Hematopoietic multipotent progenitor cell treated with erythropoietin and hydrocortisone succinate and interleukin-3 and kit ligand, for 17 days (in vitro differentiated cells): ENCODE measurements around the gene SLCO2A1.

Experiments
- DNase-seq: peaks from one replicate; pipeline ENCODE4 v3.0.0-alpha.2; 2015; ENCODE audit warnings: low spot score

SLCO2A1 gene

DNA sequence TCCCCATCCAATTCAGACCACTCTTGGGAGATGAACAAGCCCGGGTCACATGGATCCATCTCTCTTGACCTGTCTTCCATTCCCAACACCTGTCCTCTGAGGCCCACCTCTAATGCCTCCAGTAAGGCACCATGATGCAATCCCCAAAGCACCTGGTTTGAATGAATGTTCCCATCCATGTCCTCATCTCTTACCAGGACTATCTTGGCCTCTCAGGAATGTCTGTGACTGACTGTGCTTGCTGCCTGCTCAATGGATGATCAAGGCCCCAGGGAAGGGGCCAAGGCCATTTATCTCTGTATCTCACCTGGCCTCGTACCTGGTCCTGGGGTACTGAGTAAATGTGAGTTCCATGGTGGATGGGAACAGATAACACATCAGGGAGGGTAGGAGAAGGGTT lies 49.7 kb downstream of the SLCO2A1 start:
- no peak for DNase-seq

DNA sequence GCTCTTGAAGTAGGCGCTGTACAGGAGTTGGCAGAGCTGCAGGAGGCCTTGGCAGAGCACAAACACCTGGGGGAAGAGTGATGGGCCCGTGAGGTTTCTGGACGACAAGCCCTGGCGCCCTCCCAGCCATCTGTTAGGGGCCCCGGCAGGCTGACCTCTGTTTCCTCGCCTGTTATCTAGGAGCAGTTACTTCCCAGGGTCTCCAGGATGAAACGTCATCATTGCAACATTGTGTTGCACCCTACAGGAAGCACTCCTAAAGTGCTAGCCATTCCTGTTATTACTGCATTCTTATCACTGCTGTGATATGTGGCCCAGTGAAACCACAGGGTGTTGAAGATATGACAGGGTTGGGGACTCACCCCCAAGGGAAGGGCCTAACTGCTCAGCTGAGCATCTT lies 50.2 kb downstream of the SLCO2A1 start:
- no peak for DNase-seq

DNA sequence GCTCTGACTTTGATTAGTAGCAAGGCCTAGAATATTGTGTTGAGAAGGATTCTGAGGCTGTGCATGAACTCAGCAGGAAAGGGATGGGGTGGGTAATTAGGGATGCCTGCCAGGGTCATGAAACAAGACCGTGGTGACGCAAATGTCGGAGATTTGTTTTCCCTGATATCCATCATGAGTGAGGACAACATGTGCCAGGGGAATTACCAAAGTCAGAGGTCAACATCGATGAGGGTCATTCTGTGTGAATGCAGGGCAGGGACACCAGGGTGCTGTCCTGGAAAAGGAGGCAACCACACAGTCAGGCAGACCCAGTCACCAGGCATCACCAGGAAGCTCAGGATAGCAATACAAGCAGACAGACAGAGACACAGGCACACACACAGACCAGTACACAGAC lies 52.2 kb downstream of the SLCO2A1 start:
- DNase-seq, result no peak

DNA sequence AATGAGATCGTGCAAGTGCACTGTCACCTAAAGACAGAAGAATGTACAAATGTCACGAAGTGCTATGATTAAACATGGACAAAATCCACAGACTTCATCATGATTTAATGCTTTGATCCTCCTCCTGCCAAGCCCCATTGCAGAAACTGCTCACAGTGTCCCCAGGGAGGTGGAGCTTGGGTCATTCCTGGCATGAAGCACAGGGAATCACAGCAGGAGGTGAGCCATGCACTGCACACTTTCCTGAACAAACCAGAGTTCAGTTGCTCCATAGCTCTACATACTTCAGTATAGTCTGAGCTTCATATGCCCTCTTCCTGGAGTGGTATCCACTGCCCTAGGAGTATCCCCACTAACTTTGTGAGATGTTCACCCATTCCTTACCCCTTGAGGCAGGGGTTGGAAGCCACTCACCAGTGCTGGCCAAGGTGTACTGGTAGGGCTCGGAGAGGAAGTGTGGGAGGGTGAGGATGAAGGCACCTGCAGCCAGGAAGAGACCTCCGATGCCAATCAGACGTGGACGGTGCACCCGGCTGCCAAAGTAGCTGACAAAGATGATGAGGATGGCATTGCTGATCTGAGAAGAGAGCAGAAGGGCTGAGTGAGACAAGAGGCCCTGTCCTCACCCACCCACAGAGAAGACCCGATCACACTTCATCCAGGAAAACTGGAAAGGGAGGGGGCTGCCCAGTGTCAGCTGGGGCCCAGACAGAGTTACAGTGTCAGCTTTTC lies 56.3 kb downstream of the SLCO2A1 start:
- no peak for DNase-seq

DNA sequence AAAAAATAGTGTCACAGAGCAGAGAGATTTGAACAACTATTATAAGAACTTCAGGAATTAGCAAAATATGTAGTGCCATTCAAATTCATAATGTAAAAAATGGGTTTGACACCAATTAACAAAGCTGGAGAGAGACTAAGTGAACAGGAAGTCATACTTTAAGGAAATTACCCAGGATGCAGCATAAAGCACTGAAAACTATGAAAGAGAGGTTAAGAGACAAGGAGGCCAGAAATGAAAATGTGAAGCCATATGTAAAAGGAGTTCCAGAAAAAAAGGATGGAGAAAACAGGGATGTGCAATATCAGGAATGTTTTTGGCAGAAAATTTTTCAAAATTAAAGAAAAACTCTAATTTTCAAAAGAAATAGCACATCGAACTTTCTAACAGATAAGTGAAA lies 57.6 kb downstream of the SLCO2A1 start:
- no peak for DNase-seq

DNA sequence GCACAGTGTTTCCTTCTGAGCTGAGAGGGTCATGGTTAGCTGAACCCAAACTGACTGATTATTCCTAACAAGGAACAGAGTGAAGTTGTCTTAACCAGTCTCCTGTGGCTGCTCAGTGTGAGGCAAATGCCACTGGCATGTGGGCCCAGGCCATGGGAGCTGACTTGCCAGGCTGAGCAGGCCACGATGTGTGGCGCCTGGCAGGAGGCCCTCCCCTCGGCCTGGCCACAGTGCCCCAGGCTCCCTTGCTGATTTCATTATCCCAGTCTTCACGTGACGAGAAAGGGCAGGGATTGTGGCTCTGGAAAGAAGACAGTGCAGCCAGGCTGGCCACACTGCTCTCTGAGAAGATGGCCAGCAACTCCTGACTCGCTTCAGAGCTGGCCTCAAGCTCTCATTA lies 58.8 kb downstream of the SLCO2A1 start:
- no peak for DNase-seq

DNA sequence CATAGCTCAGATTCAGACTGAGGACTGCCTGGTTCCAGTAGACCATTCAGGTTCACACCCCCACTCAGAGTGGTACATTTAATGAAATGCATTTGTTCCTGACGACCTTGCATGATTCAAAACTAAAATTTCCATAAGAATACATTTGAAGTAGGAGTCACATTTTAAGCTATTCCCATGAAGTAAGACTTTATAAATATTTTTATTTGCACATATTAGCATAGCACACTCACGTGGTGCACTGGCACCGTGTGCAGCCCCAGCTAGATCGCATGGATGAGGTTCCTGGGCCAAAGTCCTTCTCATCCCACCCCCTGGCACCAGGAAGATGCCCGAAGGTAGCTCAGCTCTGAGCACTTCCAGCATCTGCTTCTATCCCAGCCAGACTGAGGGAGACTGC lies 59.4 kb downstream of the SLCO2A1 start:
- DNase-seq, result no peak

DNA sequence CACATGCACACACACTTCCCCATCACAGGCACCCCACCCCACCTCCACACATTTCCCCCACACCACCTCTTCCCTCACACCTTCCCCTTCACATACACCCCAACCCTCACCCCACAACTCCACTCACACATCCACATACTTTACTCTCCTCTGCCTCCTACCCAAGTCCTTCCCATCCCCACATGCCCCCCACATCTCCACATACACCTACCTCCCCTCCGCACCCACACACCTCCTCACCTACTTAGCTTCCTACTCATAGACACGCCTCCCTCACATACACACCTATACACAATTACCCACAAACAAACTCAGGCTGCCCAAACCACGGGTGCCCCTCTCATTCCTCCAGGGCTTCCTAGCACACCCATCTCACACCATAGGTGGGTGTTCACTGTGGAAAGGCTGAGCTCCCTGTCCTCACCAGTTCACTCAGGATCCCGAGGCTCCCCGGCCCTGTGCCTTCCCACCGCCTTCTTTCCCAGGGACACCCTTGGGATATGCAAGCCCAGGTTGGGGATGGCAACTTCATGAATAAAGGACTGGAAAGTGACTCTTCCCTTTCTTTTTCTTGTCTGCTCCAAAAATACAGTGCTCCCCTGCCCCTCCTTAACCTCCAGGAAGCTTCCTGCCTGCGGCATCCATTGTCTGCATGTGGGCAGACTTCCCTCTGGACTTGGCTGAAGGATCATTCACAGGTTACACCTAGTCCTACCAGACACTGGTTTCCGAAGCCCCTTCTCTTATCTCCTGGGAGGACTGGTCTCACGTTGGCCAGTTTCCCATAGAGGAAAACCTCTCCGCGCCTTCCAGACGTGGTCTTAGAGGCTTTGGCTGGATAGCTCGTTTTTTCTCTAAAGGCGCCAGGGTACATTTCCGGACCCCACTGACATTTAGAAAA lies 61.5 kb downstream of the SLCO2A1 start:
- DNase-seq, result no peak

DNA sequence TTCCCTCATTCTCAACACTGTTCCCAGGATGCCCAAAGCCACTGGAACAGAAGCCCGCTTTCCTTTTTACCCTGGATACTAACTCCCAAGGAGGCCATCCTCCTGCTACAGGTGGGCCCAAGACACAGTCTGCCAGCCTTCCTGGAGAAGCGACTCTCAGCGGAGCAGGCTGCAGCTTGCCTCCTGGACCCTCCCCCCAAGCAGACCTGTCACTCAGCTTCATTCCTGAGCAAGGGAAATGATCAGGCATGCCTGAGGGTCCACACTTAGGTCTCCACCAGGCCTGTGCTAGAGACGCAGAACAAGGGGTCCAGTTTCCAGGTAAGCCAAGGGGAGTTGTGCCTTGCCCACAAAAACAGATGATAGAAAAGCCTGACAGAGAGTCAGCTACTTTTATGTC lies 62.8 kb downstream of the SLCO2A1 start:
- DNase-seq, result no peak

DNA sequence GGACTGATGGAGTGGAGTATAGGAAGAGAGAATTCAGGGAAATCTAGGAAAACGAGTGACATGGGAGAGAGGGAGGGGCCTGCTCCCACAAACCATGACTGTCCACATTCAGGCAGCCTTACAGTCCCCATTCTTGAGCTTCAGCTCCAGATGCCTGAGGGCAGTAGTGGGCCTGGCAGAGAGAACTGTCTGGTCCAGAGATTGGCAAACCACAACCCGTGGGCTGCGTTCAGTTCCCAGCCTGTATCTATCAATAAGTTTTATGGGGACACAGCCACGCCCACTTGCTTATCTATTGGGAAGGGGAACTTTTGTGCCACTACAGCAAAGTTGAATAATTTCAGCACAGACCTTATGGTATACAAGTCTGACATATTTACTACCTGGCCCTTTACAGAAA lies 63.8 kb downstream of the SLCO2A1 start:
- no peak for DNase-seq

DNA sequence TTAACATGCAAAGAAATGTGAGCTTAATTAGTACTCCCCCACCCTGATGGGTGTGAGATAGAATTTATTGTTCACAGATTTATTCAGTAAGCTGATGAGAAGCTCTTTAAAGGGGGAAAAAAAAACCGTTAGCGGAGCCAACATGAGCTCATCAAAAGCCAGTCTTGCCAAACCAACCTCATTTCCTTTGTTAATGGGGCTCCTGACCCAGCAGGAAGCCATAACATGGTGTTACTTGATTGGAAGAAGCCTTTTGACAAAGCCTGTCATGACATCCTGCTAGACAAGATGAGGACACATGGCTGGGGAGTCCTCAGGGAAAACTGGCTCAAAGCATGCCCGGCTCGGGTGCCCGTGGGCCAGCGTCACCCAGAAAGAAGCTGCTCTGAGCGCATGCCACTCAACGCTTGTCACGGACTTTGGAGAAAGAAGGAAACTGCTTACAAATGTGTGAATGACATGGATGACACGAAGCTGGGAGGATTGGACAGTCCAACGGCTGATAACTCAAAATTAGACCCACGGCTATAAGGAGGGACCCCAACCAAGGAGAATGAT lies 64.6 kb downstream of the SLCO2A1 start:
- no peak for DNase-seq

DNA sequence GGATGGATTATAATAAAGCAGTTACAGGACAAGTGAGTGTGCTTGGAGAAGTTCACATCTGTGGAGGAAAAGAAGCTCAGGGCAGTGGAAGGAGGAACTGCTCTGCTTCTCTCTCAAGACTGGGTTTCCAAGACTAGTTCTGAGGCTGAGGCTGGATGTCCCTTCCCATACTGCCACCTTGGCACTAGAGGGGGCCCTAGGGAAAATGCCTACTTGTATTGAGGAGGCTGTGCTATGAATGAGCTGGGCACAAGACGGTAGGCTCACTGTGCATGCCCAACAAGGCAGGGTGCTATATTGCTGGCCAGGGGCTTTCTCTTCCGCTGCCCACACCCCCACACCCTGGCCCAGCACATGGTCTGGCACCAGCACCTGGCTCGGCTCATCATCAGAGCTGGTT lies 65.2 kb downstream of the SLCO2A1 start:
- no peak for DNase-seq

DNA sequence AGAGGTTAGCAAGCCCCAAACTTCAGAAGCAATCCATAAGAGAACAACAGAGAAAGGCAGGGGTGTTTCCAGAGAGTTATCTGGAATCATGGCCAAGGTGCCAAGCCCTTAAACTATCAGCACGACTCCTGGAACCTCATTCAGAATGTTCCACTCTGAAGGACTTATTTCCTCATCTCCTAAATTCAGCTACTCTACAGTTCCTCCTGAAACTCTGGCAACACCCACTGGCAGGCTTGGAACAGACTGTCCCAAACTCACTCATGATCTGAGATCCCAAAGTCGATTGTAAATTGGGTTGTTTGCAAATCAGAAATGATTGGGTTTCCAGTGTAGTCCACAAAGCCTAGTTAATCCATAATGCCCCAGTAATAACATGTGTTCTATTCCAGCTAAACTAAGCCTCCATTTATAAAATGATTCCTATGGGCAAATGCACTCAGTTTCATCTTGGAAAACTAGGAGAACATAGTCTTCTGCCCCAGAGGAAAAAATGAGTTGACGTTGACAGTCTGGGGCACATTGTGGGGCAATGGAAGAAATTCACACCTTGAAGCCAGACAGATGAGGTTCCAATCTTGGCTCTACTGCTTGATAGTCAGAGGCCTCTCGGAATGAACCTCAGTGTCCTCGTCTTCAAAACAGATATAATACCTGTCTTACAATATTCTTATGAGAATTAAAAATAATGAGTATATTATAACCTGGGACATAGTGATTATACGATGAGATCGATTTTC lies 65.9 kb downstream of the SLCO2A1 start:
- no peak for DNase-seq

DNA sequence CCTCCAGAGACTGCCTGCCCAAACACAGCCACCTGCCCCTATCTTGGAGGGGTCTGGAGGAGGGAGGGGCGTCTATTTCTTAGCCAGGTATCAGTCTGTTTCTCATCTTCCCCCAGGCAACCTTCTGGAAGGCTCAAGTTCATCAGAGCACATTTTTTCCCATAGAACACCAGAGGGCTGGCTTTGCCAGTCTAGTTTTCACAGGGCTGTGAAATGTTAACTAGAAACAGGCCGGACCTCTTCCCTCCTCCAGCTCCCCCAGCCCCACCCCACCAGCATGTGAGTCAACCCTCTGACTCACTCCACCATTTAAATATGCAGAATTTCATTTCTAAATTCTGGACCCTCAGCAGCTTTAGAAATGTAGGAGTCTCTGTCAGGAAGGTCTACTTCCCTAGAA lies 66.9 kb downstream of the SLCO2A1 start:
- no peak for DNase-seq

DNA sequence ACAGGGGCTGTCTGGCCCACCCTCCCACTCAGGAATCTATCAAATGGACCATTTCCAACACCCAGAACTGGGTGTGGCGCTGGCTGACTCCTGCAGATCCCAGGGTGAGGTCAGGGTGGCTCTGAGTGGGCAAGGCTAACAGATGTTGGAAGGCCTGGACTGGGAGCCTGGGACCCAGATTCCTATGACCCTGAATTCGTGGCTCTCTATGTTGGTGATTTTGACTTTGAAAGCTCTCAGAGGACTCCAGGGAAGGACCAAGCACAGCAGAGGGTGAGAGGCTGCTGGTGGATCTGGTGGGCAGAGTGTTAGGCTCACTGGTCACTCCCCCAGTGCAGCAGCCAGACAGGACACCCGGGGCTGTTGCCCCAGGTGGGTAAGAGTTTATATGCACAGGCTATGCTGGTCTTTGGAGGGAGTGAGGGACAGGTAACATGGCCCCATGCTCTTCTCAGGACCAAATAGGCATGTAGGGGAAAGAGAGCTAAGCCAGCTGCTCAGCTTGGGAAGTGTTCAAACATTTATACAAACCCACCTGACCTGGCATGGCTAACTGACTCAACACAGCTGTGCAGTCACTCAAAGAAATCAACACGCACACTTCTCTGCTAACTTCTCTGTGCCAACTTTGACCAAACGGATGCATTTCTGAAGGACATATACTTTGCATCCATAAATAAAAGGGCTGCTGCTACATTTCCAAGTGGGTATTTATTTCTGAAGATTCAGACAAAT lies 71.5 kb downstream of the SLCO2A1 start:
- DNase-seq, result no peak

DNA sequence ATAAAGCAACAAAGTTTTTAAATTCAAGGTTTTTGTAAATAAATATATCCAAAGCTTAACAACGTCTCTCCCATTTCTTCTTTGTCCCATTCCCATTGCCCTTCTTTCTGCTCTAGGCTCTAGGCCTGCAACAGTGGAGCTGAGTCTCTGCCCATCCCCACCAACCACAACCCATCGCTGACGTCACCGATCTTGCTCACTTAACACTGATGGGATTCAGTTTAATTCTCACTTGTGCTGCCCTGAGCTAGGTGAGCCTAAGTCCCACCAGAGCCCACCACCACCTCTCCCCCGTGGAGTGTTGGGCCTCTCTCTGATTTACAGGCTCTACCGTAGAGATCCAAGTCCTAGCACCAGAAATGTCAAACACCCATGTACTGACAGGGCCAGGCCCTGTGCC lies 72.7 kb downstream of the SLCO2A1 start:
- DNase-seq, result no peak

DNA sequence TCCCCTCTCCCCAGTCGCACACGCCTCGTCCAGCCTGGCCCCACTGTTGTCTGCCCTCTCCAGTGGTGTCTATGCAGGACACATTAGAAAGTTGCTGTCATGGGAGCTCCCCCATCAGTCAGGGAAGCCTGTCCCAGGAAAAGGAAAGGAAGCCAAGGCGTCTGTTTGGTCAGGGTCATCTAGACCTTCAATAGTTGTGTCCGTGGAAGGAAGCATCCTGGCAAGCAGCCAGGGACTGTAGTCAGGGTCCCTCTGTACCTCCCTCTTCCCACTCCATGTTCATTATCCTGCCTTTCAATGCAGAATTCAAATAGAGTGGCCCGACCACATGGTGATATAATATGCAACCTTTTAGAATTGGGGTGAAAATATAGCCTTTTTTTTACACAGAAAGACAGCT lies 73.4 kb downstream of the SLCO2A1 start:
- DNase-seq, result no peak

DNA sequence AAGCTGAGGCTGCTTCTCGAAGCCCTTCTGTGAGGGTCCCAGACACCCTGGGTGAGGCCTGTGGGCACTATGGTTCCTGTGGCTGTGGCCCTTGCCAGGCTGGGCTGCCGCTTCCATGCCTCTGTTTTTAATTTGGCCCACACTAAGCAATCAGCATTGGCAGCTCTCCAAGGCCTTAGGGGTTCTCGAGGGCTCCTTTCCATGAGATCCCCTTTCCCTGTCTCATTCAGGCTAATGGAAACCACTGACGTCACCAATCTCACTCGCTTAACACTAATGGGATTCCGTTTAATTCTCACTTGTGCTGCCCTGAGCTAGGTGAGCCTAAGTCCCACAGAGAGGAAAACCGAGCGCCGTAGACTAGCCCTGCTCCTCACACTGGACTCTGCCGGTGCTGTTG lies 73.8 kb downstream of the SLCO2A1 start:
- DNase-seq, result no peak

DNA sequence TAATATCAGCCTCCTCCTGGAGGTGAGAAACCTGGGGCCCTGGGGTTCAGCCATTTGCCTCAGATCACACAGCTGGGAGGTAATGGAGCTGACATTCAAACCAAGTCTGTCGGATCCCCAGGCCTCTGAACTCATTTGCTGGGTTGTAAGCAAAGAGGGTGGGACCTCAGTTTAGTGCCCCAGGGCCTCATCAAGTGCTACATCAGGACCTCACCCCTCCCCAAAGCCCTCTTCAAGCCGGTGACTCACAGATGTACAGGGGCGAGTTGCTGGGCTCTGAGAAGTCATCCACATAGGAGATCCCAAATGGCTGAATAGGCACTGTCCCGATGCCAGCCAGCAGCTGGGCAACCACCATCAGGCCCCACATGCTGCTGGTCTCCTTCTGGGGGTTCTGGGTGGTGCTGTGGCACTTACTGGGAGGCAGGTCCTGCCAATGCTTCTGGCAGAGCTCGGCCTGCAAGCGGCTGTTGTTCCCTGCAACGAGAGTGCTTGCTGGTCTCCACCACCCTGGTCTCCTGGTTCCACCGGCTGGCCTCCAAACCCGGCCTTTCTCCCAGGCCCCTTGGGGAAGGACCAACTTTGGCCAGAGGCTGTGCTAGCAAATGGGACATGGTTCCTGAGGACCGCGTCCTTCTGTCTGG lies 74.9 kb downstream of the SLCO2A1 start:
- DNase-seq, result no peak

DNA sequence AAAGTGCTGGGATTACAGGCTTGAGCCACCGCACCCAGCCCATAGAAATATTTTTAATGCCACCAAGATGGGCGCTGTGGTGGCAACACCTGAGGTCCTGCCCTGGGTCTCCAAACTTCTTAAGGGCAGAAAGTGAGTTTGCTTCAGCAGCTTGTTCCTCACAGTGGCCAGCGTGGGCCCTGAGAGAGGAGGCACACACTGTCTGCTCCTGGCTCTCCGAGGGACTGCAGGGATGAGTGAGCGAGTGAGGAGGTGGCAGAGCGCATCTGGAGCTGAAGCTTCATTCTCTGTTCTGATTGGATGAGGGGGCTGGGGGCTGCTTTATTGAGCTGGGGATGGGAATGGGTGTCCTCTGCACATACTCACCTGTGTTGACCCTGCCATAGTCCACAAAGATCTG lies 76.4 kb downstream of the SLCO2A1 start:
- no peak for DNase-seq

DNA sequence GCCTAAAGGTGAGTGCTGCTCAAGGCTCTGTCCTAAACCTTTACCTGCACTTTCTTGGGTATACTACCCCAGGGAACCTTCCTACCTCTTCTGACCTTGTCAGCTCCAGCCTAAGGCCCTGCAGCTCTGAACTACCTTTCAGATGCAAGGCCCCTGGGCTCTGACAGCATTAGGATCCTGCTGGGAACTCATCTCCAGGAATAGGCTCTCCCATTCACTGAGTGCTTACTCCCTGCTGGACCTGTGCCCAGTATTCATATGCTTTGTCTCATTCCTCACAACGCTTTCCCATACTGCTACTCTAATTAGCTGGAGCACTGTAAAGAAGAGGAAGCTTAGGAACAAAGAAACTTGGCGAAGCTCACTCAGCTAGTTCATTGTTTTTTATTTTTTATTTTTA lies 80.3 kb downstream of the SLCO2A1 start:
- DNase-seq, result no peak
